Measurements from ENCODE around the gene PAMR1. TPM values are rescaled to one million over a fixed set of nuclear protein-coding genes. Genes with fewer than 3 reads are reported as not detected.
A peak's percentile ranks its signal among the peaks of the same experiment; 100 is the strongest.

Gene PAMR1
- total and polyA plus RNA-seq, 12 donors: 2.7 to 13.8 (median 5.2) TPM

DNA sequence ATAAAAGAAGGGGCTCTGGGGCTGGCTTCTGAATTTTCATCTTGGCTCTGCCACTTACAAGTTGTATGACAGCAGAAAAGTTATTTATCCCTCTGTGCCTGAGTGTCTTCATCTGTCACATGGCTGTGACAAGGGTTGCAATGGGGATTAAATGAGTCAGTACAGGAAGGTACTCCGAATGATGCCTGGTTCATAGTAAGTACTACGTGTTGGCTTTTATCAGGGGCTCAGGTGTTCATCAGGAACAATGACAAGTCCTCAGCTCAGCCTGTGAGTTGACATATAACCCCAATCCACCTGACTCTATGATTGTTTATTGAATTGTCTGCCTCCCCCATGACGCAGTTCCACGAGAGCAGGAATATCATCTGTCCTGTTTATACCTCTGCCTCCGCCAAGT, 45.7 kb downstream of the PAMR1 start:
- Histone ChIP-seq H3K9me3 (peaks cover 0 to 23% (median 6%) of the 10 kb centered on the region in 11 donors), H3K36me3 (no peaks in the 10 kb centered on the region), H3K27me3 (peaks cover 0 to 15% (median 0%) of the 10 kb centered on the region in 7 donors), H3K4me1 (peaks cover 0 to 15% (median 3%) of the 10 kb centered on the region in 9 donors), H3K27ac (no peak overlapping the region), H3K4me3 (no peak overlapping the region)
- DNase-seq: no peak
- WGBS, 2 donors: 85 to 93% methylated on average over 5 of the region's 5 CpGs
- intact Hi-C loops (cut with DNase I): loop anchor here in 5 of 10 donors (10.0 kb wide), 3 partner anchors 85 to 785 kb away; no protein-coding TSS in a partner anchor
- no peak for ATAC-seq
- TF ChIP-seq, protein P1, sequence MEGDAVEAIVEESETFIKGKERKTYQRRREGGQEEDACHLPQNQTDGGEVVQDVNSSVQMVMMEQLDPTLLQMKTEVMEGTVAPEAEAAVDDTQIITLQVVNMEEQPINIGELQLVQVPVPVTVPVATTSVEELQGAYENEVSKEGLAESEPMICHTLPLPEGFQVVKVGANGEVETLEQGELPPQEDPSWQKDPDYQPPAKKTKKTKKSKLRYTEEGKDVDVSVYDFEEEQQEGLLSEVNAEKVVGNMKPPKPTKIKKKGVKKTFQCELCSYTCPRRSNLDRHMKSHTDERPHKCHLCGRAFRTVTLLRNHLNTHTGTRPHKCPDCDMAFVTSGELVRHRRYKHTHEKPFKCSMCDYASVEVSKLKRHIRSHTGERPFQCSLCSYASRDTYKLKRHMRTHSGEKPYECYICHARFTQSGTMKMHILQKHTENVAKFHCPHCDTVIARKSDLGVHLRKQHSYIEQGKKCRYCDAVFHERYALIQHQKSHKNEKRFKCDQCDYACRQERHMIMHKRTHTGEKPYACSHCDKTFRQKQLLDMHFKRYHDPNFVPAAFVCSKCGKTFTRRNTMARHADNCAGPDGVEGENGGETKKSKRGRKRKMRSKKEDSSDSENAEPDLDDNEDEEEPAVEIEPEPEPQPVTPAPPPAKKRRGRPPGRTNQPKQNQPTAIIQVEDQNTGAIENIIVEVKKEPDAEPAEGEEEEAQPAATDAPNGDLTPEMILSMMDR (IDR thresholded peaks at IDR 0.05): no peak

DNA sequence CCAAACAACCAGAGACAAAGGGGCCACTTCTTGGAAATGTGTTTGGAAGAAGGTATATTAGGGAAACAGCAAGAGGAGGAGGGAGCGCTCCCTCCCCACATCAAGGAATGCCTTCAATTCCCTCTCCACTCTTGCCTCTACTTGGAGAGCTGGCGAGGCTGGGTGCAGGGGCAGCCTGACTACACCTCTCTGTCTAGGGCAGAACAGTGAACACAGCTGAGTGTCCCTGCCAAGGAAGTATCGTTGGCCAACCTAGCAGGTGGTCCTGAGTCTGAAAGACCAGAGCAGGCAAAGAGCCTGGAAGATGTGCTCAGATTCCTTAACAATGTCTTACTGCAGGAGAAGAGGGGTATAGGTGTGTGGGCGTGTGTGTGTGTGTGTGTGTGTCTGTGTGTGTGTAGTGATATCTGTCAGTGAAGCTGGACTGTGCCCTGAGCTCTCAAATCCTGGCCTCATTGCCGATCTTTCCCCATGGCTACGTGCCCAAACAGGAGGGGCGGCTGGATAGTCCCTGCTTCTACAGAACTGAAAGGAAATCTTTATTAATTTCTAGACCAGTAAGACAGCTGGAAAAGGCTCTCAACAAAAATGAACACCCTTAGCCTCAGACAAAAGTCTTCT, 46.8 kb downstream of the PAMR1 start:
- peak in 2 of 8 donors; percentile 22 to 34 for ATAC-seq
- Histone ChIP-seq H3K9me3 (peaks cover 0 to 23% (median 6%) of the 10 kb centered on the region in 11 donors), H3K27me3 (peaks cover 0 to 10% (median 0%) of the 10 kb centered on the region in 7 donors), H3K27ac (no peak overlapping the region), H3K4me1 (peaks cover 0 to 15% (median 3%) of the 10 kb centered on the region in 9 donors), H3K36me3 (no peaks in the 10 kb centered on the region), H3K4me3 (no peak overlapping the region)
- TF ChIP-seq, protein P1 (IDR thresholded peaks at IDR 0.05): no peak
- 50 to 55% methylated on average over 7 of the region's 7 CpGs for WGBS, 2 donors
- intact Hi-C loops (cut with DNase I): no loop called here
- DNase-seq: peak in 1 of 2 donors; percentile 11

GRCh38 chr11:35477901-35478300, 47.5 kb downstream of the PAMR1 start:
- ATAC-seq (peak in 1 of 8 donors; percentile 34), DNase-seq (no peak)
- Histone ChIP-seq H3K27ac (no peak overlapping the region), H3K27me3 (peaks cover 0 to 10% (median 0%) of the 10 kb centered on the region in 7 donors), H3K4me1 (peaks cover 0 to 15% (median 3%) of the 10 kb centered on the region in 9 donors), H3K36me3 (no peaks in the 10 kb centered on the region), H3K4me3 (peak overlapping the region in 1 of 10 donors; percentile 10), H3K9me3 (peaks cover 0 to 17% (median 3%) of the 10 kb centered on the region in 11 donors)
- TF ChIP-seq, protein P1 (IDR thresholded peaks at IDR 0.05): no peak
- intact Hi-C loops (cut with DNase I): no loop called here
- WGBS, 2 donors: 22 to 26% methylated on average over 4 of the region's 4 CpGs

DNA sequence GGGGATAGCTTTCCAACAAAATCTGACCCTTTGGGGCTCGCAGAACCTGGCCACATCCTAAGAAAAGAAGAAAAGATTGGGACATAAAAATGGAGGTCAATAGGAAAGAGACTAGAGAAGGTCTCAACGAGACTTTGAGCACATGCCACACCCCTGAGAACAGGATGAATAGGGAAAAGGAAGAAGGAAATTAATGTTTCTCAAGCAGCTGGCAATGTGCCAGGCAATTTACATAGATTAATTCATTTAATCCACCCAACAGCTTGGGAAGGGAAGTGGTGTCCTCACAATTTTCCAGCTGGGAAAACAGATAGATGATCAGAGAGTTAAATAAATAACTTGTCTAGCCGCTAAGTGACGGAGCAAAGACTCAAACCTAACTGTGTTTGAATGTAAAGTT, 50.7 kb downstream of the PAMR1 start:
- DNase-seq: no peak
- TF ChIP-seq, protein P1 (IDR thresholded peaks at IDR 0.05): no peak
- peaks cover 0 to 6% (median 0%) of the 10 kb centered on the region in 9 donors for H3K36me3 ChIP-seq
- intact Hi-C loops (cut with DNase I): no loop called here
- H3K27ac ChIP-seq: no peak overlapping the region
- no peak overlapping the region for H3K4me3 ChIP-seq
- ATAC-seq: no peak
- peaks cover 0 to 15% (median 3%) of the 10 kb centered on the region in 9 donors for H3K4me1 ChIP-seq
- WGBS, 2 donors: 75 to 77% methylated on average over 4 of the region's 4 CpGs
- peaks cover 0 to 6% (median 0%) of the 10 kb centered on the region in 7 donors for H3K27me3 ChIP-seq
- H3K9me3 ChIP-seq: no peaks in the 10 kb centered on the region

All from heart right ventricle (tissue), 16 donors.